IPS DF 4.7 (cell line): ENCODE results near the gene HIPK3.

Source experiments
- DNase-seq: peaks from one replicate; pipeline ENCODE4 v3.0.0-alpha.2; 2013; ENCODE audit warnings: low spot score; ENCODE audit errors: extremely low read depth

The HIPK3 gene

DNA sequence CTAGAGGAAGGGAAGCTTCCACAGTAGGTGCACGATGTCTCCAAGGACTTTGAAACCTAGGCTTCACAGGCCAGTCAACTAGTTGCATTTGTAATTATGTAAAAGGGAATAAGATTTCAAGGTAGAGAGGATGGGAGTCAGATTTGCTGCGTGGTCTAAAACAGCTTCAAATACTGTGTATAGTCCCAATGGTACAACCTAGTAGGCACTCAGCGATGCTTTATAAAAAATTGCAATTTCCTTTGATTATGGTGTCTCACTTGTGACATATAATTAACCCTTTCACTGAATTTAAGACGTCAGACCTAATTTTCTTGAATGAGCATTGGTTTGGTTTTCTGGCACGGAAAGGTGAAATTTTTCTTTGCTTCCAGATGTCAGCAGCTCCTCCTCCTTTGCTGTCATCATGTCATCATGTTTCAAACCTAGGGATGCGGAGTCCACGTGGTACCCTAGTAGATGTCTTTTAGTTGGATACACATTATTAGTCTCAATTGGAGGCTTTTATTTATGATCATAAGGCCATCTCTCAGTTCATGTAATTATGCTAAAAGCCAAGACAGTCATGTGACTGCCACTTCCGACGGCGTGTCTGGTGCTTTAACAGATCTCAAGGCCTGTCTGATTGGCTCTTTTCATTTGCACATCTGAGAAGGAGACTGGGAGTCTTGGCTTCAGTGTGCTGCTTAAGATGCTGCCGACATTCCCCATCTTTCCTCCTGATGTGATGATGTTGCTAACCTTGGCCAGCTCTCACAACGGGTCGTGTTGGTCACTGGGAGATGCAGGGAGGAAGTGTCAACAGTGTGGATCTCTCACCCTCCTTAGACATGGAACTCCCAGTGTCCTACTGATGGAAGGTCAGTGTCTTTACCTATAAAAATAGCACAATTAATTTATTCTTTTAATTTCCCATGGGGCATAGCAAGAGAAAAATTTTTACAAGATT, 134.0 kb downstream of the HIPK3 start:
- DNase-seq = no peak

DNA sequence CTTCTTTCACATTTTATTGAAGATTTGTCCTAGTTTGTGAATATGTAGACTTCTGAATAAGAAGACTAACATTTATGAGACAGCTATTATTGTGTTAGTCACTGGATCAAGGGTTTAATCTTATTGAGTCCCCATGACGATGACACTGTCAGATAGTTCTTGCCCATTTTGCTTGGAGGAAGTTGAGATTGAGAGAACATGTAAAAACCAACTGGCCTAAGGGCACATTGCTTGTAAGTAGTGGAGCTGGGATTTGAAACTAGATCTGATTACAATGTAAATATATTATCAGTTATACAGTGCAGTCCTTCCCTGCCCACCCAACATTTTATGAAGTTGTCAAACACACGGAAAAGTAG, 134.7 kb downstream of the HIPK3 start:
- DNase-seq = no peak

DNA sequence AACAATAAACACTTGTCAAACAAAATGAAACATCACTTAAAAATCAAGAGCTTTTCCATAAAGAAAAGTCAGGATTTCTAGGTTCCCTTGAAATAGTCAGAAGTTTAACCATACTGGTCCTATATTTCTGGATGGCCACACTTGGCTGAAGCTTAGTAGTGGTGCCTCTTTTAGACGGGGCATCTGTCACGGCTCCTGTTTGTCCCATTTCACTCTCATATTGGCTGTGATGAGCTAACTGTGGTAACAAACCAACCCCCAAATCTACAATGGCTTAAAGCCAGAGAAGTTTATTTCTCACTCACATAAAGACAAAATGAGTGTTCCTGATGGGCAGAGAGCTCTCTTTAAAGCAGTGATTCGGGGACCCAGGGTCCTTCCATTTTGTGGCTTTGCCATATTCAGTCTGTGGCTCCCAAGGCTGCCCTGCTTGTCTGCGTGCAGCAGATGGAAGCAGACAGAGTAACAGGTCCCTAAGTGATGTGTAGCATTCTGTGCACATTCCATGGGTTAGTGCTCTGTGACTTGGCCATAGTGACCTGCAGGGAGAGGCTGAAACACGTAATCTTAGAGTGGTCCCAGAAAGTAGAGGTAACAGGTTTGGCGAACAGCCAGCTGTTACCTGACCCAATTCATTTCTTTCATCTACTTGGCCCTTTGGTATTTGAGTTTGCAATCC, 137.4 kb downstream of the HIPK3 start:
- DNase-seq = no peak

DNA sequence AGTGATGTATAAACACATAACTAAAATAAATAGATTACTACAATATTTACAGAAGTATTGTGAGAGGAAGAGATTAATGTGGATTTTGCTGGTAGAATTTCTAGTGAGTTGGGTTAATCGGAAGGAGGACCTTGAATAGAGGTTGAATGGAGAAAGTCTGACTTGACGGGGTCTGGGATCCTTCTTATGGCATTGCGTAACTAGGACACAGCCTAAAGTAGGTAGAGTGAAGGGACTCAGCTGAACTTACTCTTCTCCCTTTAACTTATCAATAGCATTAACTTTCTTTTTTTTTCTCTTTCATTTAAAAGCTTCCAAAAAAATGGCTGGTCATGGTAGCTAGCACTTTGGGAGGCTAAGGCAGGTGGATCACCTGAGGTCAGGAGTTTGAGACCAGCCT, 139.2 kb downstream of the HIPK3 start:
- no peak for DNase-seq

DNA sequence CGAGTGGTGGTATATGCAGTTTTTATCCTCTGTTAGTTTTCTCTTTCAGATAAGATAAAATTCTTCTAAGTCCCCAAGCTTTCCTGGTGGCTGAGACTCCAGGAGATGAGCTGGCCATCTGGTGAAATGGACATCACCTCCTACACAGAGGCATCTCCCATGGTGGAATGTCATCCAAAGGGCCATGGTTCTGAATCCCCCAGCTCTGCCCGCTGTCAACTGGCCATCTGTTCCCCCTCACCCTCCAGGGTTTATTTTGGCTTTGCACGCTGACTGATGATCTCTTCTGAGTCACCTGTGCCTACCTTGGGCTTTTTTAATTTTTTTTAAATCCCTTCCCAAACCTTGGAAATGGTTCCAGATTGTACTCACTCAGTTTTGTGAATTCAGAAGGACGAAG, 142.2 kb downstream of the HIPK3 start:
- no peak for DNase-seq

DNA sequence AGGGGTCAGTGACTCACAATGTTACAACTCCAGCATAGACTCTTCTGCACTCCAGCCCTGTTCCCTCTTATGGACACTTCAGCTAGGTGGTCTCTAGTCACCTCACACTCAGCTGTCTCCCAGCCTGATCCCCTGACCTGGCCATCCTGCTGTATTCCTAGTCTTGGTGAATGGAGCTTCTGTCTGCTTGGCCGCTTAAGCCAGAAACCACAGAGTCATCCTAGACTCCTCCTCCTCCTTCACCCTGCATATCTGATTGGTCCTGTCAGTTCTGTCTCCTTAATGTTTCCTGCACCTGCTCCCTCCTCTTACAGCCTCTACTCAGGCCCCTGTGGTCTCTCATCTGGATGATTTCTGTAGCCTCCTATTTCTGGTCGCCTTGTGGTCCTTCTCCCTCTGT, 144.9 kb downstream of the HIPK3 start:
- DNase-seq = no peak

DNA sequence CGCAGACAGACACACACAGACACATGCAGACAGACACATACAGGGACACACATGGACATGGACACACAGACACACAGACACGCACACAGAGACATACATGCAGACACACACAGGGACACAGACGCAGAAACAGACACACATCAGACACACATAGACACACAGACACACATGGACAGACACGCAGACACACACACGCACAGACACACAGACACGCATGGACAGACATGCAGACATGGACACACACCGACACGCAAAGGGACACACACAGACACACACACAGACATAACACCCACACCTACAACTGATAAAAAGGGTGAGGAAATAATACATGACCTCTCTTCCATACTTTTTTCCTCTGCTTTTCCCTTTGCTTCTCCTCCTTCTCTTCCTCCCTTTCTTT, 146.2 kb downstream of the HIPK3 start:
- no peak for DNase-seq

DNA sequence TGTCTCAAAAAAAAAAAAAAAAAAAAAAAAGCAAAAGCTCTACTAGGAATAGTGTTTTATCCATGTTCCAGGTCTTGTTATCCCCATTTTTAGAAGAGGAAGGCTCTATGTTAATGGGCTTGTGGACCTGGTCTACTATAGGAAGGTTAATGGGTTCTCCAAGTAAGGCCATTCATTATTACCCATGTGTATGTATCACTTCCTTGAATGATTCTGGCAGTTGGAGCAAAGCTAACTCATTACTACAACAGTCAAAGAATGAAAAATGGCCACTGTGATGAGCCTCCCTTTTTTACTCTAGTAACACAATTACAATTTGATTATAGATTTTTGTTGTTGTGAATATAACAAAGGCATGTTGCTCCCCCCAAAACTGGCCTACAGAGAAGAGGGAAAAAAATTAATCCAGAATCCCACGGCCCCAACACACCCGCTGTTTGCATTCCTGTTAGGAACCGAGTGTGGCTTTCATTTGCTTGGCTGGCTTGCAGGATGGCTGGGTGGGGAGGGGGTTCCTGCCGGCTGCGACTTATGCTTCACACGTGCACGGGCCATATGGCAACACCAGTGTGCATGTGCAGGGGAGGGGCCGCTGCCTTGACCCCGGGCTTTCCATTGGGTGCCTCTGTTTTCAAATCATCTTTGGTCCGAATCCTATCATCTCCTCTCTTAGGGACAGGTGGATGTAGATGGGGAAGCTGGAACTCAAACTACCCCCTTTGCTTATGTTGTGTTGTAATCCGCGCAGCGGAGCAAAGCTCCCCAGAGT, 148.8 kb downstream of the HIPK3 start:
- DNase-seq = no peak
